H1 (cell line): ENCODE results near the gene COPZ1. TPM values are rescaled to one million over a fixed set of nuclear protein-coding genes. Genes with fewer than 3 reads are reported as not detected.

Source experiments
- BACH1 ChIP-seq: IDR thresholded peaks from 2 replicates; pipeline ENCODE4 v1.6.1; 2012; ENCODE audit warnings: low read length, improper control_type of control experiment
- CBX5 ChIP-seq: fragments of 300-800, 300-1000 bp; sonication (generic); IDR thresholded peaks from 2 replicates; pipeline ENCODE4 v1.7.1; 2016; ENCODE audit warnings: antibody characterized with exemption, low read length, low read depth
- CEBPB ChIP-seq: IDR thresholded peaks from 2 replicates; pipeline ENCODE4 v1.6.1; 2012; ENCODE audit warnings: low read depth, low read length
- CHD2 ChIP-seq: IDR thresholded peaks from 2 replicates; pipeline ENCODE4 v1.6.1; 2012; ENCODE audit warnings: low read length, improper control_type of control experiment
- E2F6 ChIP-seq: IDR thresholded peaks from 2 replicates; pipeline ENCODE4 v1.6.1; 2012; ENCODE audit warnings: inconsistent platforms
- HDAC2 ChIP-seq, 2 experiments: fragments of 300-600 bp in 1 of 2; sonication (generic) in 1 of 2; IDR thresholded peaks; 2 replicates each; pipeline ENCODE4 v1.6.1; 2011 to 2012; ENCODE audit warnings: low read depth in 2 of 2, low read length in 2 of 2, mild to moderate bottlenecking in 2 of 2, moderate library complexity in 2 of 2, borderline replicate concordance in 1 of 2, inconsistent platforms in 1 of 2
- JUND ChIP-seq: IDR thresholded peaks from 2 replicates; pipeline ENCODE4 v1.6.1; 2011; ENCODE audit warnings: mild to moderate bottlenecking, improper control_type of control experiment, low read length
- MAFK ChIP-seq: IDR thresholded peaks from 2 replicates; pipeline ENCODE4 v1.6.1; 2012; ENCODE audit warnings: low read depth, mild to moderate bottlenecking, improper control_type of control experiment, low read length
- NRF1 ChIP-seq: IDR thresholded peaks from 2 replicates; pipeline ENCODE4 v1.6.1; 2011; ENCODE audit warnings: mild to moderate bottlenecking, low read depth, low read length, improper control_type of control experiment
- PHF8 ChIP-seq: fragments of 200-600 bp; sonication (generic); conservative IDR thresholded peaks from 2 replicates; pipeline ENCODE4 v1.7.1; 2012; ENCODE audit warnings: low read depth, mild to moderate bottlenecking, inconsistent platforms, low read length, moderate library complexity
- POLR2A ChIP-seq, 2 experiments: IDR thresholded peaks; 1 replicate in 1 of 2; 2 replicates in 1 of 2; pipeline ENCODE4 v1.6.1; 2011; ENCODE audit warnings: low read depth in 2 of 2, low read length in 2 of 2, mild to moderate bottlenecking in 2 of 2; ENCODE audit errors: control extremely low read depth in 1 of 2
- RBBP5 ChIP-seq: IDR thresholded peaks from 2 replicates; pipeline ENCODE4 v1.7.1; 2012; ENCODE audit warnings: low read depth, mild to moderate bottlenecking, inconsistent platforms, low read length, moderate library complexity, borderline replicate concordance
- RNF2 ChIP-seq: fragments of 200-900, 300-1000 bp; sonication (generic); IDR thresholded peaks from 2 replicates; pipeline ENCODE4 v1.7.1; 2016; ENCODE audit warnings: borderline replicate concordance, low read depth, mild to moderate bottlenecking, antibody characterized with exemption, low read length; ENCODE audit not compliant: poor library complexity, severe bottlenecking; ENCODE audit errors: missing control alignments
- RXRA ChIP-seq: IDR thresholded peaks from 2 replicates; pipeline ENCODE4 v1.6.1; 2011; ENCODE audit warnings: low read depth, mild to moderate bottlenecking, low read length, moderate library complexity; ENCODE audit not compliant: insufficient read depth
- SIRT6 ChIP-seq: IDR thresholded peaks from one replicate; pipeline ENCODE4 v1.7.1; 2012; ENCODE audit warnings: low read length, inconsistent platforms
- SP4 ChIP-seq: IDR thresholded peaks from 2 replicates; pipeline ENCODE4 v1.6.1; 2012; ENCODE audit warnings: low read length, inconsistent platforms
- TAF7 ChIP-seq: optimal IDR thresholded peaks from 2 replicates; pipeline ENCODE3; 2011; ENCODE audit warnings: low read depth, mild to moderate bottlenecking, inconsistent platforms, low read length, moderate library complexity, borderline replicate concordance
- TBP ChIP-seq: IDR thresholded peaks from 2 replicates; pipeline ENCODE4 v1.6.1; 2011; ENCODE audit warnings: low read depth, low read length, improper control_type of control experiment
- polyA plus RNA-seq, 7 experiments: library from polyadenylated mRNA; depleted of rRNA in 3 of 7; stranded (reverse) in 5 of 7; unstranded in 2 of 7; fragments of >200 nt in 5 of 7; fragments of 200-250 nt in 2 of 7; gene quantifications; 1 replicate in 5 of 7; 2 replicates in 1 of 7; 4 replicates in 1 of 7; pipeline versions ENCODE4 v1.2.1 to v1.2.3, GENCODE V29; 2011 to 2013; ENCODE audit warnings: missing spikeins in 2 of 7, mixed read lengths in 2 of 7
- total RNA-seq: library from RNA; stranded (reverse); fragmentation: NEBNext Ultra II Directional; extraction: Animal tissue kit (Norgen Biotek cat#: 25700); gene quantifications from 2 replicates; pipeline ENCODE4 v1.2.1, GENCODE V29; 2021
- TF ChIP-seq, protein P1 (sequence below), 3 experiments: IDR thresholded peaks; 1 replicate in 2 of 3; 2 replicates in 1 of 3; pipeline versions ENCODE4 v1.5.1 to v1.6.1; 2011; ENCODE audit warnings: low read length in 3 of 3, mild to moderate bottlenecking in 3 of 3, inconsistent platforms in 2 of 3, low read depth in 1 of 3, moderate library complexity in 1 of 3; ENCODE audit not compliant: insufficient read depth in 1 of 3; ENCODE audit errors: control extremely low read depth in 1 of 3
- TF ChIP-seq, protein P2 (sequence below): IDR thresholded peaks from 2 replicates; pipeline ENCODE4 v1.6.1; 2012; ENCODE audit warnings: inconsistent platforms

Gene COPZ1
- total and polyA plus RNA-seq, 2 of the 8 experiments (the other 6 are each of a cell fraction or from before 2014, with no cell fraction given) = 103 to 133 TPM

- TF ChIP-seq TAF7 (peak; percentile 84), SIRT6 (no peak), HDAC2 (IDR thresholded peaks at IDR 0.05; ENCODE audit: borderline replicate concordance in 1 of 2, low read depth in 2 of 2, low read length in 2 of 2) (0 out of 4 replicates have a peak, but pooled peaks of 1 of the 2 experiments have one; percentile 79), CHD2 (0 out of 2 replicates have a peak, but pooled peaks have one; percentile 33), BACH1 (no peak), SP4 (no peak), CBX5 (no peak), NRF1 (no peak), E2F6 (0 out of 2 replicates have a peak, but pooled peaks have one; percentile 34), JUND (peak; percentile 66; the same call in 1 of the 2 replicates), RBBP5 (no peak), RNF2 (no peak), RXRA (0 out of 2 replicates have a peak, but pooled peaks have one; percentile 65), PHF8 (no peak), TBP (peak; percentile 43; the same call in 1 of the 2 replicates), CEBPB (0 out of 2 replicates have a peak, but pooled peaks have one; percentile 16), POLR2A (IDR thresholded peaks at IDR 0.05; ENCODE audit: control extremely low read depth in 1 of 2, low read depth in 2 of 2, low read length in 2 of 2) (no peak), MAFK (no peak)
- TF ChIP-seq, protein P1, sequence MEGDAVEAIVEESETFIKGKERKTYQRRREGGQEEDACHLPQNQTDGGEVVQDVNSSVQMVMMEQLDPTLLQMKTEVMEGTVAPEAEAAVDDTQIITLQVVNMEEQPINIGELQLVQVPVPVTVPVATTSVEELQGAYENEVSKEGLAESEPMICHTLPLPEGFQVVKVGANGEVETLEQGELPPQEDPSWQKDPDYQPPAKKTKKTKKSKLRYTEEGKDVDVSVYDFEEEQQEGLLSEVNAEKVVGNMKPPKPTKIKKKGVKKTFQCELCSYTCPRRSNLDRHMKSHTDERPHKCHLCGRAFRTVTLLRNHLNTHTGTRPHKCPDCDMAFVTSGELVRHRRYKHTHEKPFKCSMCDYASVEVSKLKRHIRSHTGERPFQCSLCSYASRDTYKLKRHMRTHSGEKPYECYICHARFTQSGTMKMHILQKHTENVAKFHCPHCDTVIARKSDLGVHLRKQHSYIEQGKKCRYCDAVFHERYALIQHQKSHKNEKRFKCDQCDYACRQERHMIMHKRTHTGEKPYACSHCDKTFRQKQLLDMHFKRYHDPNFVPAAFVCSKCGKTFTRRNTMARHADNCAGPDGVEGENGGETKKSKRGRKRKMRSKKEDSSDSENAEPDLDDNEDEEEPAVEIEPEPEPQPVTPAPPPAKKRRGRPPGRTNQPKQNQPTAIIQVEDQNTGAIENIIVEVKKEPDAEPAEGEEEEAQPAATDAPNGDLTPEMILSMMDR (IDR thresholded peaks at IDR 0.05; ENCODE audit: control extremely low read depth in 1 of 3, insufficient read depth in 1 of 3, low read depth in 1 of 3, low read length in 3 of 3) = peak; percentile 100
- TF ChIP-seq, protein P2, sequence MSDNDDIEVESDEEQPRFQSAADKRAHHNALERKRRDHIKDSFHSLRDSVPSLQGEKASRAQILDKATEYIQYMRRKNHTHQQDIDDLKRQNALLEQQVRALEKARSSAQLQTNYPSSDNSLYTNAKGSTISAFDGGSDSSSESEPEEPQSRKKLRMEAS = peak; percentile 83
Observed at GRCh38 chr12:54379398-54380201, 54.7 kb downstream of the COPZ1 start (continued).
